NCI-H526 treated with DMSO at 0.1 percent for 48 hours (cell line): Measurements from ENCODE around the gene PDE10A.

Experiments used
- DNase-seq: peaks from one replicate; lab custom pipeline; 2025; lab: John Stamatoyannopoulos, UW

Gene PDE10A

DNA sequence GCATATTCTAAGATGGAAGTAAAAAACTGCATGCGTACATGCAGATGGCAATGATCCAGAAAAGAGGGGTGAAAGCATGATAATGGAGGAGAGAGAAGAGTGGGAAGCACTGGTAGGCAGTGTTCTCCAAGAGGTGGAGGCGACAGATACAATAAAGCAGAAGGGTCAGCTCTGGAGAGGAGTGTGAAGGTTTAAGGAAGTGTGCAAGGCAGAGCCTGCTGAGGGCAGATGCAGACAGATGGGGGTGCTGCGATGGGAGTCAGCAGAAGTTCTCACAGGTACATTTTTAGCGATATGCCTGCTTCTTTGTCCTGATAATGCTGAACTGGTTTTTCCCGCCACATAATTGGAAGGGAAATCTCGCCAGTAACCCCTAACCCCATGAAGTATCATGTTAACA lies 272.6 kb downstream of the PDE10A start:
- DNase-seq: no peak

DNA sequence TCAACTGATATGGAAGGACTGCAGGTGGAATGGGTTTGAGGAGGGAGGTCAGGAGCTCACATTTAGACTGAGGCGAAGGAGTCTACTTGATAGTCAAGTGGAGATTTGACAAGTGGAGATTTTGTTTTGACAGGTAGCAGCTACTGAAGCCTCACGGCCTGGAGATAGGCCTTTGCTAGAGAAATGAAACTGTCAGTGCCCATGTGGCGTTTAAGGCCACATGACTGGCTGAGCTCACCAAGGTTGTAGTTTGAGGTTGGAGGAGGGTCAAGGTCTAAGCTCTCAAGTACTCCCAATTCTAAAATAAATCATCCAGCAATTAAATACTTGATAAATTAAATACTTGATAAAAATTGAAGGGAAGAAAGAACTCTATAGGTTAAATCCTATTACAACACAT lies 273.5 kb downstream of the PDE10A start:
- DNase-seq: no peak

DNA sequence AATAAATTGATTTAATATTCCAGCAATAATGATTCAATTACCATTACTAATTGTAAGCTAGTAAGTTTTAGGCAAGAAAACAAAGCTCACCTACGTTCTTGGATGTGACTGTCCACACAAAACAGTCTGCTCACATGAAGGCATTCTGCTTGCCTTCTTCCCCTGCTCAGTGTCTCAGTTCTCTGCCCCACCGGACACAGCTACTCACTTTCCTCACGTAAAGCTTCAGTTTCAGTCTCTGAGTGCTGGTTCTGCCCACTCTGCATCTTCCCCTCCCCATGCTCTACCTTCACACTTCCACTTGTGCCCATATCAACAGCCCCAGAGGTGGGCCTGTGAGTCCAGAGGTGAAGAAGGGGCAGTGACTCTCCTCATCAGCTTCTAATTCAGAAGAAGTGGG lies 279.7 kb downstream of the PDE10A start:
- no peak for DNase-seq

DNA sequence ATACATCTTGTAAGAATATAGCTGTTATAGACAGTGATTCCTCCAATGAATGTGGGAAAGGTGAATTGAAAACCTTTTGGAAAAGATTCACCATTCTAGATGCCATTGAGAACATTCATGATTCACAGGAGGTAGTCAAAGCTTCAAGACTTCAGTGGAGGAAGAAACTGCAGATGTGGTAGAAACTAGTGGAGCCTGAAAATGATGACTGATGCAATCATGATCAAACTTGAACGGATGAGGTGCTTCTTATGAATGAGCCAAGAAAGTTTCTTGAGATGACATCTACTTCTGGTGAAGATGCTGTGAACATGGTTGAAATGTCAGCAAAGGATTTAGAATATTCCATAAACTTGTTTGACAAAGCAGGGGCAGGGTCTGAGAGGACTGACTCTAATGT lies 286.9 kb downstream of the PDE10A start:
- no peak for DNase-seq

DNA sequence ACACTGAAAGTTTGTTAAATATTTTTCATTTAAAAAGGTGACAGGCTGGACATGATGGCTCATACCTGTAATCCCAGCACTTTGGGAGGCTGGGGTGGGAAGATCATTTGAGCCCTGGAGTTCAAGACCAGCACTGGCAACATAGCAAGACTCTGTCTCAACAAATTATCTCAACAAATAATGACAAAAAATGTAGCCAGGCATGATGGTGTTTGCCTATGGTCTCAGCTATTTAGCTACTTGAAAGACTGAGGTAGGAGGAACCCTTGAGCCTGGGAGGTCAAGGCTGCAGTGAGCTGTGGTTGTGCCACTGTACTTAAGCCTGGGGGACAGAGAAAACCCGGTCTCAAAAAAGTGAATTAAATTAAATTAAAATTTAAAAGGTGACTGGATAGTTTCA lies 297.7 kb downstream of the PDE10A start:
- DNase-seq: no peak

DNA sequence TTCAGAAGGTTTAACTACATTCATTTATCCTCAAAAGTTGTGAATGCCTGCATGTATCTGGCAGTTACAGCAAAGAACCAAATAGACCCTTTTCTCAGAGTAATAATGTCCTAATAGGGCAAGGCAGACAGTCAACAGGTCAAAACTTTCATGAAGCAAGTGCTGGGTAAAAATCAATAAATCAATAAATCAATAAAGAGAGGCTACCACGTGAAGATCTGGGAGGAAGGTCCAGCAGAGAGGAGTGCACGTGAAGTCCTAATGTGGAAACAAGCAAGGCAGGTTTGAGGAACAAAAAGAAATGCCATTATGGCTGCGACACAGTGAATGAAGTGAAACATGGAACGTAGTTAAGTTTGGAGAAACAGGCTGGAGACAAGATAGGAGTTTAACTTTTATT lies 317.3 kb downstream of the PDE10A start:
- DNase-seq: no peak

DNA sequence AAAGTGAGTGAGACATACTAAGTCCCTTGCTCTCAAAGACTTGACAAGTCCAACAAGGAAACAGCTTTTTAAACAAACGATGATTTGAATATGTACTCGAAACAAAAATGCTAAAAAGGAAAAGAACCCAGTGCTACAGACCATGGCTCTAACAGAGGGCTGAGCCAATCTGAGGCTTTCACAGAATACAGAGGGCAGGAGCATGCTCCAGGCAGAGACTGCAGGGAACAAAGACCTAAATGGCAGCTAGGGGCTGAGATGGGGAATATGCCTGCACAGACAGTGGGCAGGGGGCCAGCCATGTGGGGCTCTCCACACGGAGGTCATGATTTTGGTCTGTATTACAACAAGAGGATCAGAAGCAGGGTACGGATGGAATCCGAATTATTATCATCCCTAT lies 322.5 kb downstream of the PDE10A start:
- DNase-seq: no peak

DNA sequence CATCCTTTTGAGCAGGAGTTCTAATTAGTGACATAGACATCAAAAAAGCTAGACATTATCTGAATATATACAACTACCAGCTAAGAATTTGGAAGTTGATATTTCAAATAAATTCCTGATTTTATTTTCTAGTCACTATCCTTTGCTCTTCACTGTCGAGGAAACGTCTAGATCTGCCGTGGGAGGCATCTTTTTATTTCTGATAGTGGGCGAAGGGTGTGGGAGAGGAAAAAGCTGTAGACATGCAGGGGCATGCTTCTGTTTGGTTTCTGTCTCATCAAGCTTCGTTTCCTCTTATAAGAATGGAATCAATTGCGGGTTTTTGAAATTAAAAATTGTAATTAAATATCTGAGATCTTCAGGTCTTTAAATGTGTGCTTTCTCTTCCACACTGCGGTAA lies 337.4 kb downstream of the PDE10A start:
- DNase-seq: no peak

DNA sequence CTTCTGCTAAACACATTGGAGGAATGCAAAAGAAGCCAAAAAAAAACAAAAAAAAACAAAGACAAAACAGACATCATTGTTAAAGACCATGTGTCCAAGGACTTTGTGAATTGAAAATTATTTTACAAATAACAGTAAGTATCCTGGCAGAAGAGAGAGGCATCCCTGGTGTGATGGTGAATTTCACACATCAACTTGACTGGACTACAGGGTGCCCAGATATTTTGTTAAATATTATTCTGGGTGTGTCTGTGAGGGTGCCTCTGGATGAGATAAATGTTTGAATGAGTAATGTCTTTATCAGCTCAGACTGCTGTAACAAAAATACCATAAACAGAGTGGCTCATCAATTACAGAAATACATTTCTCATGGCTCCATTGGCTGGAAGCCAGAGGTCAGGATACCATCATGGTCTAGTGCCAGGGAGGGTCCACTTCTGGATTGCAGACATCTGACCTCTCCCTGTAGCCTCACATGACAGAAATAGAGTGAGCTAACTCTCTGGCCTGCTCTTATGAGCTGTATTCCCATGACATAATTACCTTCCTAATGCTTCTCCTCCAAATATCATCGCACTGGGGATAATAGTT lies 341.4 kb downstream of the PDE10A start:
- DNase-seq: no peak

DNA sequence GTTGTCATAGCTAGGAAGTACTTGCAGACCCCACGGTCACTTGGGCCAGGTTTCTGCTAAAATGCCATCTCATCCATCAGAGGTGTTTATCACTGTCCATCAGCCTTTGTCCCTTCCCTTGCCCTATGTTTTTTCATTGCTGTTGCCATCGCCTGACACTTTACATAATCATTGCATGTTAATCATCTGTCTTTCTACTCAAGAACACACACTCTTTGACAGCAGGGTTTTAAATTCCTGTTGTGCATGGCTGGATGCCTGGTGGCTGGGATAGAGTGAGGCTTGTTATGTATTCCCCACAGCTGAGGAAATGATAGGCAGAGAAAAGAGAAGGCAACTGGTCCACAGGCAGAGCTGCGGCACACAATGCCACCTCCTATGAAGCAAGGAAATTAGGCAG lies 341.9 kb downstream of the PDE10A start:
- DNase-seq: no peak

DNA sequence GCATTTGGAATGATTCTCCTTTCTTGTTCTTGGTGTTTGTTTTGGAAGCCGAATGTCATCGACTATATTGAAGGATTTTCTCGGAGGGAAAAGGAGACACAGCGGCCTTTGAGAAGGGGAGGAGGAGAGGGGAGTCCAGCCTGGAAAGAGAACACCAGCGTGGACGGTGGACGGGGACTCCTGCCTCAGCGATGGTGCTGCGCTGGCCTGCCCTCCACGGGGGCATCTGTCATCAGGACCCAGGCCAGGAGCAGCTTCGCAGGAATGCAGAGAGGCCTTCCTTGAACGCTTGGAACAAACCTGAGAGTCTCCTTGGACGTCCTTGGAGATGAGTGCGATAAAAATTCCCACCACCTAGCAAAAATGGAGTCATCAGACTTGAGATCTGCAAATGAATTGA lies 345.3 kb downstream of the PDE10A start:
- DNase-seq: no peak

DNA sequence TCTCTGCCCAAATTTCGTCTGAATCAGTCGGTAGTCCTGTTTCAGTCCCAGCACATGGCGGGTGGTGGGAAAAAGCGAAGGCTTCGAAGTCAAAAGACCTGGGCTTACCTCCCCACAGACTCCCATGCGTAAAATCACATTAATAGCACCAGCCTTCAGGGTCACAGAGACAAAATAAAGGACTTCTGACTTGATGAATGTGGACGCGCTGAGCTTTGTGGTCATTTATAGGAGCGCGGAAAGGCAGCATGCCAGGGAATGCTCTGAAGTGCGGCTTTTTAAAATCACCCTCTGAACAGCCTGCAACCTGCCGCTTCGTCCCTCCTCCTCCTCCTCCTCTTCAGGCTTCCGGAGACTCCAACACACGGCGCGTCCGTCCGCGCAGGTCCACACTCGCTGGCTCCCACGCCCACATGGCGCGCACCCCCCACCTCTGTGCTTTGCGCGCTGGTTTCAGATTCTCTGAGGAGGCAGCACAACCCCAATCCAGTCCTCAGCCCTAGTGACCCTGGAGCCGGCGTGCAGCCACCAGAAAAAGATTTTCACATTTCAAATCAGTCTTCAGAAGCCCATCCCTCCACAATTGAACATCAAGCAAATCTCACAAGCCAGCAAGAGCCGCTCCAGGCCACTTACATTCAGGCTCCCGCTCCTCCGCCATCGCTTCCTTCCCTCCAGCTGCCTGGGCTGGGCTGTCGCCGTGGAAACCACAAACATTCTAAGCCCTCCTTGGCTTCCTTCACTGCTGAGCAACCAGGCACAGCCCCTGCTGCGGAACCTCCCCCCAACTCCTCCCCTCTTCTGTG lies 353.9 kb downstream of the PDE10A start, which contains the start of gene C6orf118:
C6orf118 (minus strand) TSS at position 680 of the 806 bp plus-strand sequence; CDS start at position 661, 19 bp downstream.
- DNase-seq: no peak

DNA sequence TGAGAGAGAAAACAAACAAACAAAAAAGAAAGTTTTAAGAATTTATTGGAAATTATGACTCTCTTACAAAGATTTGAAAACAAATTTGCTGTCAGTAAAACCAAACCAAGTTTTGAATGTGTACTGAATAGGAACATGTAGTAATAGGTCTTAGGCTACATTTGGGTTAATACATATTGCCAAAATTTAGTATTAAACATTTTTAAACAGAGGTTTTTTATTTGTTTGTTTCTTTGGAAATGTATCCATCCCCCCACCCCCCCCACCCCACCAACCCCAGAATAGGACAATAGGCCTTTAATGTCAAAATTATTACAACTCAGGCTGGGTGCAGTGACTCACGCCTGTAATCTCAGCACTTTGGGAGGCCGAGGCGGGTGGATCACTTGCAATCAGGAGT lies 356.1 kb downstream of the PDE10A start:
- no peak for DNase-seq

DNA sequence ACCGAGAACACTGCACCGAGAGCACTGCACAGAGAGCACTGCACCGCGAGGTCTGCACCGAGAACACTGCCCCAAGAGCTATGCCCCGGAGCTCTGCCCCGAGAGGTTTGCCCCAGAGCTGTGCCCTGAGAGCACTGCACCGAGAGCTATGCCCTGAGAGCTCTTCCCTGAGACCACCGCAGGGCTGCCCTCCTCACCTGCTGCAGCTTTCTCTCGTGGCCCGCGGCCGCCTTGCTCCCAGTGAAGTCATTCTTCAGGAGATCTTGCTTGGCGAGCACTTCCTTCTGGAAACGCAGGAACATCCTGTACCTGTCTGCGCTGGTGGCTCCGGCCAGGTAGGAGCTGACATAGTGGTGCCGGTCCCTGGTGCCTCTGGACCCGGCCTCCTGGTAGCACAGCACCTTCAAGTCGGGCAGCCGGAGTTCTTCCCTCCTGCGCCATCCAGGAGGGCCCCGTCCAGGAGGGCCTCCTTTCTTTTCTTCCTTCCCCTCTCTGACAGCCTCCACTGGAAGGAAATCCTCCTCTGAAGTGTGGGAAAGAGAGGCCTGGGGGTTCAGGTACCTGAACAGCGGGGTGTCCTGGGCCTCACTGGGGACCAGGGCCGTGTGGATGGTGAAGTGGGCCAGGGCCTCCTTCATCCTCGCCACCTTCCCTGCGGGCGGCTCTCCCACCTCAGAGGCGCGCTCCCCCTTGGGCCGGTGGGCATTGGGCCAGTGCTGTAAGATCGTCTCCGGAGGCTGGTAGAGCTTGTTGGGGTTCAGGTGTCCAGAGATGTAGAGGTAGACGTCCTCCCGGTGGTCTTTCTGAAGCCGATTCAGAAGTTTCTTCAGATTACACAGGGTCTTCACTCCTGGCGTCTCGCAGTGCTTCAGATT lies 361.4 kb downstream of the PDE10A start:
- no peak for DNase-seq

DNA sequence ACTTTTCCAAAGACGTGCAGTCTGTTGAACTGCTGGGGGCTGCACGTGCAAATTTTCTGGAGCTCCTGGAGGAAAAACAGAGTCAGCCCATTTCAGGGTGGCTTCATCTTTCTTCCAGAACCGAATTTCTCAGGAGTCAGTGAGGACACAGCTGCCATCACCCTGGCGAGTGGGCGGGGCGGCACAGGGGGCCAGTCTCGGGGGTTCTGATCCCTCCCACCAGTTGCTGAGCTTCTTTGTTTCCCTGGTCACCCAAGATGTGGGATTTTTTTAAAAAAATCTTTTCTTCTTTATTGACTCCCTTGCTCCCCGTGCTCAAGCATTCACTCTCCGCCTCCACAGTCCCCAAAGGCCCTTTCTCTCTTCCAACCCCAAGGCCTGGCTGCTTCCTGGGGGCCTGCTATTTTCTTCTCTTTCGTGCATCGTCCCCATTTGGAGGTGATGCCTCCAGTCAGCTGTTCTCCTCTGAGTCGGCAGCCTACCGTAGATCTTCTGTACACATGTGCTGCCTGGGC lies 362.6 kb downstream of the PDE10A start:
- no peak for DNase-seq

DNA sequence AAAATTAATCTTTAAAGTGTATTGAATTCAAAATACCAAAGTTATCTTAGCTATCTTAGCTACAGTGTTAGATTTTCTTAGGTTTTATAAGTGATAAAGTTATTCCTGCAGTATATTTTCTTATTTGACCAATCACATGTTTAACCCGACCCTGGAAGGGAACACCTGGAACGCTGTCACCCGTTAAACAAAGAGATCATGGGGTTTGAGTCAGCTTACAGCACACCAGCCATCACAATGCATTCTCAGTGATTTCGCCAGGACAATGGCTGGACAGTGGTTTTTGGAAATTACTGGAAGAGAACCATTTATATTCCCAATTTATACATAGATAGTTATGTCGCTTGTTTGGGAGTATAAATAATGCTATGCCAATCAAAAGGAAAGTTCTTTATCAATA lies 364.2 kb downstream of the PDE10A start:
- DNase-seq: no peak

DNA sequence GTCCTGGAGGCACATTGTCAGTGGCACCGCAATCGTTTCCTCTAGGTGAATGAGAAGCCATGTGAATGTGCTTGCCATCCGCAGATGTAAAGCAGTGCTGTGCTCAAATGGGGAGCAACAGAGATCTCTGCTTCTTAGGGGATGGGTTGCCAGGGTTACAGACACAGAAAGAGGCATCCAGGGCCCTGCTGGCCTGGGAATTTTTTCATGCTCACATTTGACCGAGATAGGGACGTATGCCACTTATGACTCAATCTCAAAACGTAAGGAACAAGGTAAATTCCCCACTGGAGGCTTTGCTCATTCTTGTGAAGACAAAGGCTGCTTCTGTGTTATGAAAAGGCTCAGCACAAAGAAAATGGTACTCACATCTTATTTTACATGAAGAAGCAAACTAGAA lies 364.6 kb downstream of the PDE10A start:
- DNase-seq: no peak

DNA sequence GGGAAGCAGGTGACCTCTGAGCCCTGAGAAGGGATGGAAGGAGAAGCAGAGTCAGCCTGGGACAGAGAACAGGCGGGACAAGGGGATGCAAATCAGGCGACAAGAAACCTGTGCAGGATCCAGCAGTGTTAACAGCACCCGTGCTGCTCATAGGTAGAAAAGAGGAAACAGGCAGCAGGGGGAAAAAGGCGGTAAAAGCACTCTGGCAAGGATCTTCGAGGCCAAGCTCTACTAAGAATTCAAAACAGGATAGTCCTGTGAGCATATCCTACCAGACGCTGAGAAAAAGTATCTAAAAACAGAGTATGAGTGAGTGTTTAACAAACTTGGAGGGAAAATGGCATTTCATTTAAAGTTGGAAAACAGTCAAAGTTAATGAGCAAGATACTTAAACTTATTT lies 370.4 kb downstream of the PDE10A start:
- no peak for DNase-seq
